ENCODE results near the gene GID8. TPM values are rescaled to one million over a fixed set of nuclear protein-coding genes. Genes with fewer than 3 reads are reported as not detected.

The GID8 gene
- total and polyA plus RNA-seq, 2 donors (not counting 3 experiments of a cell fraction or from before 2014, with no cell fraction given) = 25.3 to 34.6 TPM

DNA sequence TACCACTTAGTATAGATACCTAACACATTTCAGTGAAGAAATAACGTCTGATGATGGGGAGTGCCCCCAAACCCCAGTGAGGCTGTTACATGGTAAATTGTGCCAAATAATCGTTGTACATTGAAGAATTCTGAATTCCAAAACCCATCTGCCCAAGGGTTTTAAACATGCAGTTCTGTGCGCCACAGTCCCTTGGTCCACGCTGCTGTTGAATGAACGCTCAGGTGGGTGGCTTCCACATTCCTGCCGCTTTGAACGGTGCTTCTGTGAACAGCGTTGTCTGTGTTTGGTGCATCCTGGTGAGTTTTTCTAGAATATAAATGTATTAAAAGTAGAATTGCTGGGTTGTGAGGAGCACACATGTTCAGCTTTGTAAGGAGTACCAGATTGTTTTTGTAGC is 2.9 kb downstream of the GID8 start:
- dilution Hi-C loops (cut with MboI; ENCODE audit: extremely low pct_ligation_motif_present, low sequenced_read_pairs) = no loop called here
- H3K4me1 ChIP-seq (ENCODE audit: control insufficient read depth, extremely low read depth, insufficient read depth, low read length) = peaks cover 6% of the 10 kb centered on the region

DNA sequence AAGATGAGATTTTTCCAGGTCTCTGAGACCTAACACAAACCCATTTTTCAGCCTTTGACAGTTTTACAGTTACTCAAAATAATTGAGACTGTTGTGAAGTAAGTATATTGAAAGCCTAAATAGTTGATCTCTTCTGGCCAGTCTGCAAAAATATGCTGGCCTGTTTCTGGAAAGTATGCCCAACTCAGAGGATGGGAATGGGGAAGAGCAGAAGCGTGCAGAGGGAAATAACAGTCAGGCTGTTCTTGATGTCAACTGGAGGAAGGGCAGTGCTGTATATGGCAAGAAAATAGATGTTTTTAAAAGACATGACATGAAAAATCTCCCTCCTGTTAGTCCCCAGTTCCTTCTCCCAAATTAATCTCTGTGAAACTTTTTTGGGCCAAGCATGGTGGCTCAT is 3.8 kb downstream of the GID8 start:
- Histone ChIP-seq H3K4me2 (ENCODE audit: insufficient read depth, low read length) (no peak overlapping the region), H3K9me1 (replicated peaks; ENCODE audit: control insufficient read depth, extremely low read depth, insufficient read depth, low read length) (no peaks in the 10 kb centered on the region), H3K9ac (replicated peaks; ENCODE audit: extremely low read depth, insufficient read depth, low read length) (no peak overlapping the region), H3K27ac (ENCODE audit: insufficient read depth, low read depth, low read length) (no peak overlapping the region), H3K27me3 (ENCODE audit: control insufficient read depth in 2 of 2, insufficient read depth in 2 of 2, low read length in 2 of 2) (no peaks in the 10 kb centered on the region), H3K36me3 (ENCODE audit: control insufficient read depth in 2 of 2, extremely low read depth in 1 of 2, insufficient read depth in 2 of 2, low read length in 2 of 2) (peaks cover 8 to 29% of the 10 kb centered on the region in 2 experiments), H3K4me1 (ENCODE audit: control insufficient read depth, extremely low read depth, insufficient read depth, low read length) (peaks cover 6% of the 10 kb centered on the region), H4K20me1 (replicated peaks; ENCODE audit: control insufficient read depth, extremely low read depth, insufficient read depth, low read length) (no peaks in the 10 kb centered on the region), H2AFZ (ENCODE audit: low read depth, low read length) (no peak overlapping the region), H3K9me3 (replicated peaks; ENCODE audit: control insufficient read depth, insufficient read depth, low read length) (no peaks in the 10 kb centered on the region), H3K79me2 (ENCODE audit: control insufficient read depth, insufficient read depth, low read length) (peaks cover 45% of the 10 kb centered on the region), H3K4me3 (replicated peaks in 1 of 3; ENCODE audit: insufficient read depth in 1 of 3, low read depth in 1 of 3, low read length in 3 of 3) (no peak overlapping the region)
- ChIA-PET CTCF (no interaction called here), POLR2A (no interaction called here)
- intact Hi-C loops (cut with micrococcal nuclease) (no loop called here), dilution Hi-C loops (cut with MboI; ENCODE audit: extremely low pct_ligation_motif_present, low sequenced_read_pairs) (no loop called here)
- no peak for DNase-seq (ENCODE audit: low read depth, low spot score)
- TF ChIP-seq GATA2 (IDR thresholded peaks at IDR 0.05; ENCODE audit: insufficient read depth, insufficient read length, low read depth, low read length) (no peak), POLR2AphosphoS5 (IDR thresholded peaks at IDR 0.05; ENCODE audit: insufficient read depth, low read depth, low read length) (no peak), MYC (IDR thresholded peaks at IDR 0.05; ENCODE audit: low read depth, low read length) (no peak), FOS (IDR thresholded peaks at IDR 0.05; ENCODE audit: borderline replicate concordance, insufficient read depth, low read length) (no peak), EZH2 (IDR thresholded peaks at IDR 0.05; ENCODE audit: borderline replicate concordance, low read depth, low read length, severe bottlenecking) (no peak), JUN (IDR thresholded peaks at IDR 0.05; ENCODE audit: borderline replicate concordance, insufficient read depth, insufficient read length, low read depth) (no peak), POLR2A (IDR thresholded peaks at IDR 0.05; ENCODE audit: low read depth, low read length) (no peak)
- TF ChIP-seq, protein P1, sequence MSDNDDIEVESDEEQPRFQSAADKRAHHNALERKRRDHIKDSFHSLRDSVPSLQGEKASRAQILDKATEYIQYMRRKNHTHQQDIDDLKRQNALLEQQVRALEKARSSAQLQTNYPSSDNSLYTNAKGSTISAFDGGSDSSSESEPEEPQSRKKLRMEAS (IDR thresholded peaks at IDR 0.05; ENCODE audit: insufficient read depth, insufficient read length) = no peak
- TF ChIP-seq, protein P2, sequence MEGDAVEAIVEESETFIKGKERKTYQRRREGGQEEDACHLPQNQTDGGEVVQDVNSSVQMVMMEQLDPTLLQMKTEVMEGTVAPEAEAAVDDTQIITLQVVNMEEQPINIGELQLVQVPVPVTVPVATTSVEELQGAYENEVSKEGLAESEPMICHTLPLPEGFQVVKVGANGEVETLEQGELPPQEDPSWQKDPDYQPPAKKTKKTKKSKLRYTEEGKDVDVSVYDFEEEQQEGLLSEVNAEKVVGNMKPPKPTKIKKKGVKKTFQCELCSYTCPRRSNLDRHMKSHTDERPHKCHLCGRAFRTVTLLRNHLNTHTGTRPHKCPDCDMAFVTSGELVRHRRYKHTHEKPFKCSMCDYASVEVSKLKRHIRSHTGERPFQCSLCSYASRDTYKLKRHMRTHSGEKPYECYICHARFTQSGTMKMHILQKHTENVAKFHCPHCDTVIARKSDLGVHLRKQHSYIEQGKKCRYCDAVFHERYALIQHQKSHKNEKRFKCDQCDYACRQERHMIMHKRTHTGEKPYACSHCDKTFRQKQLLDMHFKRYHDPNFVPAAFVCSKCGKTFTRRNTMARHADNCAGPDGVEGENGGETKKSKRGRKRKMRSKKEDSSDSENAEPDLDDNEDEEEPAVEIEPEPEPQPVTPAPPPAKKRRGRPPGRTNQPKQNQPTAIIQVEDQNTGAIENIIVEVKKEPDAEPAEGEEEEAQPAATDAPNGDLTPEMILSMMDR (IDR thresholded peaks at IDR 0.05; ENCODE audit: extremely low read depth in 1 of 2, insufficient read depth in 1 of 2, low read depth in 1 of 2, low read length in 2 of 2) = no peak
- BruUV-seq (replicated peaks) = no TSS peak
- FAIRE-seq = no peak

More for the DNA sequence above, 2.9 kb downstream of the GID8 start:
- ChIA-PET POLR2A (no interaction called here), CTCF (no interaction called here)
- Histone ChIP-seq H3K4me2 (ENCODE audit: insufficient read depth, low read length) (no peak overlapping the region), H3K79me2 (ENCODE audit: control insufficient read depth, insufficient read depth, low read length) (peaks cover 54% of the 10 kb centered on the region), H3K9me1 (replicated peaks; ENCODE audit: control insufficient read depth, extremely low read depth, insufficient read depth, low read length) (no peaks in the 10 kb centered on the region), H3K27ac (ENCODE audit: insufficient read depth, low read depth, low read length) (no peak overlapping the region), H3K9ac (replicated peaks; ENCODE audit: extremely low read depth, insufficient read depth, low read length) (no peak overlapping the region), H2AFZ (ENCODE audit: low read depth, low read length) (no peak overlapping the region), H3K4me3 (replicated peaks in 1 of 3; ENCODE audit: insufficient read depth in 1 of 3, low read depth in 1 of 3, low read length in 3 of 3) (no peak overlapping the region), H3K27me3 (ENCODE audit: control insufficient read depth in 2 of 2, insufficient read depth in 2 of 2, low read length in 2 of 2) (no peaks in the 10 kb centered on the region), H4K20me1 (replicated peaks; ENCODE audit: control insufficient read depth, extremely low read depth, insufficient read depth, low read length) (no peaks in the 10 kb centered on the region), H3K9me3 (replicated peaks; ENCODE audit: control insufficient read depth, insufficient read depth, low read length) (no peaks in the 10 kb centered on the region), H3K36me3 (ENCODE audit: control insufficient read depth in 2 of 2, extremely low read depth in 1 of 2, insufficient read depth in 2 of 2, low read length in 2 of 2) (peaks cover 8 to 21% of the 10 kb centered on the region in 2 experiments)
- no TSS peak for BruUV-seq (replicated peaks)
- no peak for FAIRE-seq
- TF ChIP-seq JUN (IDR thresholded peaks at IDR 0.05; ENCODE audit: borderline replicate concordance, insufficient read depth, insufficient read length, low read depth) (no peak), EZH2 (IDR thresholded peaks at IDR 0.05; ENCODE audit: borderline replicate concordance, low read depth, low read length, severe bottlenecking) (no peak)
- TF ChIP-seq, protein P1 (IDR thresholded peaks at IDR 0.05; ENCODE audit: insufficient read depth, insufficient read length) = no peak
- DNase-seq (ENCODE audit: low read depth, low spot score) = no peak
- intact Hi-C loops (cut with micrococcal nuclease) = no loop called here
